Ammon's horn (tissue), 1 donor: Measurements from ENCODE around the gene SLC25A21.
"Not testable (repeated sequence)": the region's sequence is repeated elsewhere in the genome, so short reads cannot be mapped to it uniquely, and the experiment has no call there.

Source experiments
- DNase-seq: peaks from one replicate; pipeline ENCODE4 v3.0.0-alpha.2; 2016; ENCODE audit warnings: low spot score

SLC25A21 gene

GRCh38 chr14:37186865-37187264 lies 14.5 kb upstream of the SLC25A21 start:
- DNase-seq: no peak

- no peak for DNase-seq
Observed at GRCh38 chr14:37185670-37186069, 13.3 kb upstream of the SLC25A21 start.

- DNase-seq: not testable (repeated sequence)
Observed at GRCh38 chr14:37184520-37184919, 12.1 kb upstream of the SLC25A21 start.

- DNase-seq: no peak
Observed at GRCh38 chr14:37181441-37181840, 9.0 kb upstream of the SLC25A21 start.

- not testable (repeated sequence) for DNase-seq
Observed at GRCh38 chr14:37180886-37181285, 8.5 kb upstream of the SLC25A21 start.

- no peak for DNase-seq
Observed at GRCh38 chr14:37179896-37180502, 7.6 kb upstream of the SLC25A21 start.

- no peak for DNase-seq
Observed at GRCh38 chr14:37172936-37173614, 669 bp upstream of the SLC25A21 start.

GRCh38 chr14:37171678-37172023 lies 755 bp downstream of the SLC25A21 start:
- no peak for DNase-seq

GRCh38 chr14:37170993-37171392 lies 1.4 kb downstream of the SLC25A21 start:
- DNase-seq: no peak

- DNase-seq: no peak
Observed at GRCh38 chr14:37170237-37170636, 2.2 kb downstream of the SLC25A21 start.

- DNase-seq: no peak
Observed at GRCh38 chr14:37168721-37169120, 3.7 kb downstream of the SLC25A21 start.

GRCh38 chr14:37167151-37168047 lies 5.0 kb downstream of the SLC25A21 start:
- DNase-seq: no peak

- DNase-seq: no peak
Observed at GRCh38 chr14:37165794-37166193, 6.6 kb downstream of the SLC25A21 start.

GRCh38 chr14:37162307-37162706 lies 10.1 kb downstream of the SLC25A21 start:
- DNase-seq: not testable (repeated sequence)

- DNase-seq: no peak
Observed at GRCh38 chr14:37157987-37158386, 14.4 kb downstream of the SLC25A21 start.

- DNase-seq: no peak
Observed at GRCh38 chr14:37153483-37153882, 18.9 kb downstream of the SLC25A21 start.

- DNase-seq: no peak
Observed at GRCh38 chr14:37153005-37153404, 19.4 kb downstream of the SLC25A21 start.

GRCh38 chr14:37150414-37150813 lies 22.0 kb downstream of the SLC25A21 start:
- DNase-seq: peak; percentile 27

GRCh38 chr14:37147310-37147880 lies 25.0 kb downstream of the SLC25A21 start:
- no peak for DNase-seq

GRCh38 chr14:37146438-37146837 lies 26.0 kb downstream of the SLC25A21 start:
- DNase-seq: not testable (repeated sequence)

GRCh38 chr14:37145395-37145794 lies 27.0 kb downstream of the SLC25A21 start:
- DNase-seq: no peak

- no peak for DNase-seq
Observed at GRCh38 chr14:37144729-37145363, 27.6 kb downstream of the SLC25A21 start.
